Smooth muscle cell (in vitro differentiated cells): ENCODE measurements around the gene NRG2. TPM values are rescaled to one million over a fixed set of nuclear protein-coding genes. Genes with fewer than 3 reads are reported as not detected.

Experiments used
- DNase-seq: peaks from one replicate; lab custom pipeline; 2025; ENCODE audit not compliant: unreplicated experiment; lab: John Stamatoyannopoulos, UW
- H2AFZ ChIP-seq: fragments of 200-600 bp; sonication (generic); 2 replicates; pipeline ENCODE4 v1.6.0; 2016; ENCODE audit warnings: antibody characterized with exemption, low read depth, mild to moderate bottlenecking
- H3F3A ChIP-seq: fragments of 200-600 bp; sonication (generic); 2 replicates; pipeline ENCODE4 v1.6.0; 2017; ENCODE audit warnings: antibody characterized with exemption, low read depth
- H3K27ac ChIP-seq: fragments of 200-600 bp; sonication (generic); 2 replicates; pipeline ENCODE4 v1.5.1; 2016; ENCODE audit warnings: low read depth, mild to moderate bottlenecking
- H3K27me3 ChIP-seq: fragments of 200-600 bp; sonication (generic); 2 replicates; pipeline ENCODE4 v1.6.1; 2016; ENCODE audit warnings: low read depth, mild to moderate bottlenecking
- H3K36me3 ChIP-seq: fragments of 200-600 bp; sonication (generic); 2 replicates; pipeline ENCODE4 v1.5.1; 2016; ENCODE audit warnings: low read depth
- H3K4me1 ChIP-seq: fragments of 200-600 bp; sonication (generic); 2 replicates; pipeline ENCODE4 v1.5.1; 2016; ENCODE audit warnings: low read depth
- H3K4me2 ChIP-seq: fragments of 200-600 bp; sonication (generic); 2 replicates; pipeline ENCODE4 v1.6.0; 2016; ENCODE audit warnings: mild to moderate bottlenecking
- H3K4me3 ChIP-seq: fragments of 200-600 bp; sonication (generic); 2 replicates; pipeline ENCODE4 v1.5.1; 2016; ENCODE audit warnings: mild to moderate bottlenecking
- H3K79me2 ChIP-seq: fragments of 200-600 bp; sonication (generic); 2 replicates; pipeline ENCODE4 v1.6.0; 2016; ENCODE audit warnings: low read depth, mild to moderate bottlenecking
- H3K9ac ChIP-seq: fragments of 200-600 bp; sonication (generic); 2 replicates; pipeline ENCODE4 v1.6.0; 2016; ENCODE audit warnings: low read depth
- H3K9me3 ChIP-seq: fragments of 200-600 bp; sonication (generic); replicated peaks from 2 replicates; pipeline ENCODE4 v1.5.1; 2016; ENCODE audit warnings: low read depth
- H4K20me1 ChIP-seq: fragments of 200-600 bp; sonication (generic); 2 replicates; pipeline ENCODE4 v1.6.0; 2016; ENCODE audit warnings: low read depth
- CTCF ChIP-seq: fragments of 200-600 bp; sonication (generic); IDR thresholded peaks from 2 replicates; pipeline ENCODE4 v1.5.1; 2017; ENCODE audit warnings: borderline replicate concordance, mild to moderate bottlenecking, antibody characterized with exemption; ENCODE audit not compliant: insufficient read depth, poor library complexity, severe bottlenecking
- WGBS: methylation state at CpG from one replicate; pipeline ENCODE4 v1.1.7; 2016; ENCODE audit warnings: low lambda C conversion rate; 5-methylcytosine and 5-hydroxymethylcytosine counted together
- polyA plus RNA-seq: library from polyadenylated mRNA; unstranded; fragments of >200 nt; fragmentation: Nextera tagmentation; extraction: Ambion mirVana; gene quantifications from 2 replicates; pipeline ENCODE4 v1.2.1, GENCODE V29; 2016
- total RNA-seq: library from RNA; depleted of rRNA; stranded (reverse); fragments of >200 nt; gene quantifications from 2 replicates; pipeline ENCODE4 v1.2.3, GENCODE V29; 2014

The NRG2 gene
- total and polyA plus RNA-seq, 2 experiments from 2014 or later: 0.09 to 0.25 TPM

GRCh38 chr5:140027807-140028206 lies 15.3 kb downstream of the NRG2 start:
- DNase-seq: no peak
- TF ChIP-seq CTCF: no peak
- Histone ChIP-seq H3K4me2 (no peak overlapping the region), H3K9me3 (no peaks in the 10 kb centered on the region), H3K79me2 (no peaks in the 10 kb centered on the region), H3K4me1 (no peaks in the 10 kb centered on the region), H2AFZ (no peak overlapping the region), H4K20me1 (no peaks in the 10 kb centered on the region), H3K27me3 (peaks cover 55% of the 10 kb centered on the region), H3K36me3 (no peaks in the 10 kb centered on the region), H3K4me3 (no peak overlapping the region), H3K9ac (no peak overlapping the region), H3F3A (no peaks in the 10 kb centered on the region), H3K27ac (no peak overlapping the region)
- WGBS: 99% methylated on average over 2 of the region's 2 CpGs

DNA sequence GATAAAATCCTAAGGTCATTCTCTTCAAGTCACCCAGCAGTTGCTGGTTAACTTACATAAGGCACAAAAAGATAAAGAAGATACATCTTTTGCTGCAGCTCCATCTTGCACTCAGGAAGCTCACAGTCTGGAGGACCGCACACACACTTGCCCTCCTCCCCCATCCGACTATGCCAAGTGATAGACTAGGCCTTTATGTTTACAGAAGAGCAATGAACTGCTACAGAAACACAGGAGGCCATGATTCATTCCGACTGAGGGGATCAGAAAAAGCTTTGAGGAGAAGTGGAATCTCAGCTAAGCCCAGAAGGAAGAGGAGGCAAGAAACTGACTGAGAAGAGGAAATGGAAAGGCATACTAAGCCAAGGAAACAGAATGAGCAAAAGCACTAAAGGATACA lies 17.4 kb downstream of the NRG2 start:
- Histone ChIP-seq H3K9ac (no peak overlapping the region), H3K36me3 (no peaks in the 10 kb centered on the region), H3K4me2 (no peak overlapping the region), H3K79me2 (no peaks in the 10 kb centered on the region), H3K27me3 (peaks cover 61% of the 10 kb centered on the region), H3K9me3 (no peaks in the 10 kb centered on the region), H3F3A (no peaks in the 10 kb centered on the region), H3K27ac (no peak overlapping the region), H3K4me3 (no peak overlapping the region), H2AFZ (no peak overlapping the region), H3K4me1 (no peaks in the 10 kb centered on the region), H4K20me1 (no peaks in the 10 kb centered on the region)
- no peak for DNase-seq
- TF ChIP-seq CTCF: no peak
- WGBS: 24% methylated on average over 3 of the region's 3 CpGs

- 50% methylated on average over 1 of the region's 1 CpG for WGBS
- no peak overlapping the region for H3K27ac ChIP-seq
Measured at GRCh38 chr5:140024928-140025327, 18.2 kb downstream of the NRG2 start.

More at GRCh38 chr5:140024928-140025327, 18.2 kb downstream of the NRG2 start:
- H3K4me2 ChIP-seq: no peak overlapping the region
- no peaks in the 10 kb centered on the region for H4K20me1 ChIP-seq
- no peaks in the 10 kb centered on the region for H3K4me1 ChIP-seq
- TF ChIP-seq CTCF: no peak
- H2AFZ ChIP-seq: no peak overlapping the region
- no peak overlapping the region for H3K4me3 ChIP-seq
- no peak overlapping the region for H3K9ac ChIP-seq
- no peaks in the 10 kb centered on the region for H3K36me3 ChIP-seq
- no peaks in the 10 kb centered on the region for H3K79me2 ChIP-seq
- H3F3A ChIP-seq: no peaks in the 10 kb centered on the region
- no peaks in the 10 kb centered on the region for H3K9me3 ChIP-seq
- peaks cover 61% of the 10 kb centered on the region for H3K27me3 ChIP-seq
- DNase-seq: no peak
